Measurements from ENCODE around the gene SLC27A5. TPM values are rescaled to one million over a fixed set of nuclear protein-coding genes. Genes with fewer than 3 reads are reported as not detected.

Gene SLC27A5
- total RNA-seq, 1 donor from 2014 or later, result 6.8 TPM

DNA sequence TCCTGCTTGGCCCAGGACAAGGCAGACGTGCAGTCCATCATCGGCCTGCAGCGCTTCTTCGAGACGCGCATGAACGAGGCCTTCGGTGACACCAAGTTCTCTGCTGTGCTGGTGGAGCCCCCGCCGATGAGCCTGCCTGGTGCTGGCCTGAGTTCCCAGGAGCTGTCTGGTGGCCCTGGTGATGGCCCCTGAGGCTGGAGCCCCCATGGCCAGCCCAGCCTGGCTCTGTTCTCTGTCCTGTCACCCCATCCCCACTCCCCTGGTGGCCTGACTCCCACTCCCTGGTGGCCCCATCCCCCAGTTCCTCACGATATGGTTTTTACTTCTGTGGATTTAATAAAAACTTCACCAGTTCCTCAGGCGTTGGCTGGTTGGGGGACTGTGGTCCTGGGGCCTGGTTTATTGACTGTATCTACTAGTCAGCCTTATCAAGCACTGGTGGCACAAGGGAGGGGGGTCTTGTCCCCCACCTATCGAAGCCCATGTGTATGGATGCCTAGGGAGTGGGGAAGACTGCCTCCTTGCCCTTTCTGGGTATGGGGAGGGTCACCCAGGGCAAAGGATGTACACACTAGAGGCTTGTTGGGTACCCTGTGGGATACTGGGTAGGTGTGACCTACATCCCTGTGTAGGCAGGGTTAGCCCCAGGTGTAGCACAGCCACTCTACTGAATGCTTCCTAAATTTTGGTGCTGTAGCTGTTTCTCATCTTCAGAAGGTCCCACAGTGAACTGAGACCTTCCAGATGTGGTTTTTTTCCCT lies 38.8 kb upstream of the SLC27A5 start:
- Mint-ChIP-seq H3K27me3 (ENCODE audit: low read depth, unreplicated experiment) (no peaks in the 10 kb centered on the region), H3K9me3 (ENCODE audit: unreplicated experiment) (no peaks in the 10 kb centered on the region), H3K4me1 (ENCODE audit: low read depth, unreplicated experiment) (peaks cover 33% of the 10 kb centered on the region), H3K36me3 (ENCODE audit: low read depth, unreplicated experiment) (peaks cover 36% of the 10 kb centered on the region), H3K27ac (ENCODE audit: unreplicated experiment) (no peak overlapping the region), H3K4me3 (ENCODE audit: unreplicated experiment) (no peak overlapping the region)
- Histone ChIP-seq H3K9ac (ENCODE audit: low read length) (no peak overlapping the region), H3K4me3 (ENCODE audit: insufficient read depth, low read depth, low read length) (no peak overlapping the region), H3K4me2 (ENCODE audit: low read length) (no peak overlapping the region), H3K27ac (ENCODE audit: low read depth, low read length) (no peak overlapping the region), H3K4me1 (ENCODE audit: insufficient read depth, low read length) (peaks cover 27% of the 10 kb centered on the region), H3K27me3 (ENCODE audit: insufficient read depth, low read length) (no peaks in the 10 kb centered on the region), H3K9me3 (ENCODE audit: insufficient read depth, low read depth, low read length) (no peaks in the 10 kb centered on the region), H4K20me1 (ENCODE audit: insufficient read depth, low read length) (peaks cover 70% of the 10 kb centered on the region), H2AFZ (ENCODE audit: low read depth, low read length) (no peak overlapping the region), H3K79me2 (ENCODE audit: insufficient read depth, low read length) (peaks cover 81% of the 10 kb centered on the region), H3K36me3 (ENCODE audit: insufficient read depth, low read length) (peaks cover 56% of the 10 kb centered on the region)
- DNase-seq (ENCODE audit: low read depth) (no peak), FAIRE-seq (no peak)
- TF ChIP-seq, protein P1, sequence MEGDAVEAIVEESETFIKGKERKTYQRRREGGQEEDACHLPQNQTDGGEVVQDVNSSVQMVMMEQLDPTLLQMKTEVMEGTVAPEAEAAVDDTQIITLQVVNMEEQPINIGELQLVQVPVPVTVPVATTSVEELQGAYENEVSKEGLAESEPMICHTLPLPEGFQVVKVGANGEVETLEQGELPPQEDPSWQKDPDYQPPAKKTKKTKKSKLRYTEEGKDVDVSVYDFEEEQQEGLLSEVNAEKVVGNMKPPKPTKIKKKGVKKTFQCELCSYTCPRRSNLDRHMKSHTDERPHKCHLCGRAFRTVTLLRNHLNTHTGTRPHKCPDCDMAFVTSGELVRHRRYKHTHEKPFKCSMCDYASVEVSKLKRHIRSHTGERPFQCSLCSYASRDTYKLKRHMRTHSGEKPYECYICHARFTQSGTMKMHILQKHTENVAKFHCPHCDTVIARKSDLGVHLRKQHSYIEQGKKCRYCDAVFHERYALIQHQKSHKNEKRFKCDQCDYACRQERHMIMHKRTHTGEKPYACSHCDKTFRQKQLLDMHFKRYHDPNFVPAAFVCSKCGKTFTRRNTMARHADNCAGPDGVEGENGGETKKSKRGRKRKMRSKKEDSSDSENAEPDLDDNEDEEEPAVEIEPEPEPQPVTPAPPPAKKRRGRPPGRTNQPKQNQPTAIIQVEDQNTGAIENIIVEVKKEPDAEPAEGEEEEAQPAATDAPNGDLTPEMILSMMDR (IDR thresholded peaks at IDR 0.05; ENCODE audit: insufficient read depth, low read depth, low read length), result no peak
- TF ChIP-seq EZH2 (IDR thresholded peaks at IDR 0.05; ENCODE audit: insufficient read depth, low read length), result no peak

DNA sequence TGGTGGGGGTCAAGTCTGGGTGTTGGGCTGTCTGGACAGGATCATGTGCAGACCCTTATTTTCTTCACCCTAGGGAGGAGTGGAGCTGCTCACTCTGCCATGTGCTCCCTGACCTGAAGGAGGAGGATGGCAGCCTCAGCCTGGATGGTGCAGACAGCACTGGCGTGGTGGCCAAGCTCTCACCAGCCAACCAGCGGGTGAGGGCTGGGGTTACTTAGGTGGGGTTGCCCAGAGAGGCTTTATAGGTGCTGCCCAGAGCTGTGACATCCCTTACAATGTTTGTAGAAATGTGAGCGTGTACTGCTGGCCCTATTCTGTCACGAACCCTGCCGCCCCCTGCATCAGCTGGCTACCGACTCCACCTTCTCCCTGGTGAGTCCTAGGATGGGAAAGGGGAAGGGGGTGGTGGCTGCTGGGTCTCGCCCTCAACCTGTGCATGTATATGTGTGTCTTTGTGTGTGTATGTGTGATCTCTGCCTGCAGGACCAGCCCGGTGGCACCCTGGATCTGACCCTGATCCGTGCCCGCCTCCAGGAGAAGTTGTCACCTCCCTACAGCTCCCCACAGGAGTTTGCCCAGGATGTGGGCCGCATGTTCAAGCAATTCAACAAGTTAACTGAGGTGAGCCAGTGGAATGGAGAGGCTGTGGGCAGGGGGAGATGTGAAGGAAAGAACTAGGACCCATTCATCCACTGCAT lies 38.0 kb upstream of the SLC27A5 start:
- Mint-ChIP-seq H3K4me3 (ENCODE audit: unreplicated experiment) (no peak overlapping the region), H3K4me1 (ENCODE audit: low read depth, unreplicated experiment) (peaks cover 27% of the 10 kb centered on the region)
- peaks cover 23% of the 10 kb centered on the region for H3K4me1 ChIP-seq (ENCODE audit: insufficient read depth, low read length)

More for the DNA sequence above, 38.0 kb upstream of the SLC27A5 start:
- Histone ChIP-seq H3K36me3 (ENCODE audit: insufficient read depth, low read length) (peaks cover 56% of the 10 kb centered on the region), H3K4me2 (ENCODE audit: low read length) (no peak overlapping the region), H4K20me1 (ENCODE audit: insufficient read depth, low read length) (peaks cover 77% of the 10 kb centered on the region), H3K9ac (ENCODE audit: low read length) (no peak overlapping the region), H3K9me3 (ENCODE audit: insufficient read depth, low read depth, low read length) (no peaks in the 10 kb centered on the region), H2AFZ (ENCODE audit: low read depth, low read length) (no peak overlapping the region), H3K27ac (ENCODE audit: low read depth, low read length) (no peak overlapping the region), H3K79me2 (ENCODE audit: insufficient read depth, low read length) (peaks cover 88% of the 10 kb centered on the region), H3K27me3 (ENCODE audit: insufficient read depth, low read length) (no peaks in the 10 kb centered on the region), H3K4me3 (ENCODE audit: insufficient read depth, low read depth, low read length) (no peak overlapping the region)
- H3K27ac Mint-ChIP-seq (ENCODE audit: unreplicated experiment), result no peak overlapping the region
- FAIRE-seq, result no peak
- TF ChIP-seq, protein P1 (IDR thresholded peaks at IDR 0.05; ENCODE audit: insufficient read depth, low read depth, low read length), result no peak
- no peak for TF ChIP-seq EZH2 (IDR thresholded peaks at IDR 0.05; ENCODE audit: insufficient read depth, low read length)
- DNase-seq (ENCODE audit: low read depth), result no peak
- peaks cover 32% of the 10 kb centered on the region for H3K36me3 Mint-ChIP-seq (ENCODE audit: low read depth, unreplicated experiment)
- H3K27me3 Mint-ChIP-seq (ENCODE audit: low read depth, unreplicated experiment), result no peaks in the 10 kb centered on the region
- H3K9me3 Mint-ChIP-seq (ENCODE audit: unreplicated experiment), result no peaks in the 10 kb centered on the region

Measured in astrocyte (in vitro differentiated cells and primary cell).